Right kidney (tissue), 9 donors: ENCODE data around the gene SATB1.
"Not testable (repeated sequence)": the region's sequence is repeated elsewhere in the genome, so short reads cannot be mapped to it uniquely, and the experiment has no call there.

Experiments
- DNase-seq: peaks from one replicate; pipeline ENCODE4 v3.0.0-alpha.2; 2016
- long read RNA-seq, 8 donors: transcript quantifications; one replicate each; lab custom pipeline, GENCODE V29; 2026

Gene SATB1
- long read RNA-seq, donor 1, full-length matches to known transcripts: 8 of 34 reads
- long read RNA-seq, donor 1, partial matches to known transcripts: 26 of 34 reads
- long read RNA-seq, donor 1, other reads (novel, unspliced or antisense): 0 of 34 reads
- long read RNA-seq, donor 2, full-length matches to known transcripts: 3 of 3 reads
- long read RNA-seq, donor 2, partial matches to known transcripts: 0 of 3 reads
- long read RNA-seq, donor 2, other reads (novel, unspliced or antisense): 0 of 3 reads
- long read RNA-seq, donor 3, full-length matches to known transcripts: 4 of 4 reads
- long read RNA-seq, donor 3, partial matches to known transcripts: 0 of 4 reads
- long read RNA-seq, donor 3, other reads (novel, unspliced or antisense): 0 of 4 reads
- long read RNA-seq, donor 4, full-length matches to known transcripts: 5 of 35 reads
- long read RNA-seq, donor 4, partial matches to known transcripts: 30 of 35 reads
- long read RNA-seq, donor 4, other reads (novel, unspliced or antisense): 0 of 35 reads
- long read RNA-seq, donor 5, full-length matches to known transcripts: 4 of 9 reads
- long read RNA-seq, donor 5, partial matches to known transcripts: 5 of 9 reads
- long read RNA-seq, donor 5, other reads (novel, unspliced or antisense): 0 of 9 reads
- long read RNA-seq, donor 6, full-length matches to known transcripts: 7 of 12 reads
- long read RNA-seq, donor 6, partial matches to known transcripts: 5 of 12 reads
- long read RNA-seq, donor 6, other reads (novel, unspliced or antisense): 0 of 12 reads
- long read RNA-seq, donor 7, full-length matches to known transcripts: 11 of 46 reads
- long read RNA-seq, donor 7, partial matches to known transcripts: 35 of 46 reads
- long read RNA-seq, donor 7, other reads (novel, unspliced or antisense): 0 of 46 reads
- long read RNA-seq, donor 8, full-length matches to known transcripts: 8 of 13 reads
- long read RNA-seq, donor 8, partial matches to known transcripts: 5 of 13 reads
- long read RNA-seq, donor 8, other reads (novel, unspliced or antisense): 0 of 13 reads

DNA sequence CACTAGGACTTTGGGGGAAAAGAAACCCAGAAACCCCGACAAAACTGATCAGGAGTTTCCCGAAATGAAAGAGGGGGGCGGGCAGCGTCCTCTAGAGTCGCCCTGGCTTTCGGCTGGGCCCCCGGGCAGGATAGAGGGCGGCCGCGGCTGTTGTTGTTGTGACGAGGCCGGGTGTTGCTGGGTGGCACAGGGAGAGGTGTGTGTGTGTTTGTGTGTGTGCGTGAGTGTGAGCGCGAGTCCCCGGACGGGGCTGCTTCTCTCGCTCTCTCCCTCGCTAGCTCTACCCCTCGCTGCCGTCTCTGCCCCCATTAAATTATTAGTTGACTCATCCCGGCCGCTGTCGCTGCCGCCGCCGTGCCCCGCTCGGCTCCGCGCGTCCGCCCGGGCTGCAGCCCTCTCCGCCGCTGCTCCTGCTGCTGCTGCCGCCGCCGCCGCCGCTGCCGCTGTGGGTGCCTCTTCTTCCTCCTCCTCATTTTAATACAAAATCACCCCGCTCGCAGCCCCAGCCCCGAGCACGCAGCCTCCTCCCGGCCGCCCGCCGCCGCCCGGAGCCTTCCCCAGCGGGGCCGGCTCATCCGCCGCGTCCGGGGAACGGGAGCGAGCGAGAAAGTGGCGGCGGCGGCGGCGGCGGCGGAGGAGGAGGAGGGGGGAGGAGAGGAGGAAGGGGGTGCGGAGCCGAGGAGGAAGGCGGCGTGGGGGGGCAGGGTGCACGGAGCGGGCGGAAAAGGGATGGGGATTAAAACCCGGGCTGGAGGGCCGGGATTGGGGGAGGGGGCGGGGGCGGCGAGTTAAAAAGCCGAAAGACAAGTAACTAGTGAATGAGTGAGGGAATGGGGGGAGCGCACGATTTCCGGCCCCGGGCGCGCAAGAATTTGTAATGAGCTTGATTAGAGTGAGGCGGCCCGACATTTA, at the start of gene SATB1:
Gene SATB1 (minus strand): TSS at position 611 of the 912 bp plus-strand sequence. CDS start 4,372 bp downstream, outside the sequence.
- DNase-seq: peak; percentile 95

DNA sequence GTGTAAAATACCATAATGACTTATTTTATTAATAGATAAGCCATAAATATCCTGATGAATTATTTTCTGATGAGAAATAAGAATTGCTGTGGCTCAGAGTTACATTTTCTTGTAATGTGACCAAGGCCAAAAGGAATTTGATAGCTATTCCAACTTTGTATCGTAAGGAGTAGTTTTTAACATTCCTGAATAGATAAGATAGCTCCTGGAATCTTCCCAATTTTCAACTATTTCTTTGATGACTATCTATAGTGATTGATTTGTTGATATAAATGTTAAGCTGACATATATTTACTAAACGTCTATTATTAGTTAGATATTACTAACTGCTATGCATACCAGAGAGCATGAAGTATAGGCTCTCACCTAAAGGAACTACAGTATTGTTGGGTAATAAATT, 49.1 kb upstream of the SATB1 start:
- no peak for DNase-seq

DNA sequence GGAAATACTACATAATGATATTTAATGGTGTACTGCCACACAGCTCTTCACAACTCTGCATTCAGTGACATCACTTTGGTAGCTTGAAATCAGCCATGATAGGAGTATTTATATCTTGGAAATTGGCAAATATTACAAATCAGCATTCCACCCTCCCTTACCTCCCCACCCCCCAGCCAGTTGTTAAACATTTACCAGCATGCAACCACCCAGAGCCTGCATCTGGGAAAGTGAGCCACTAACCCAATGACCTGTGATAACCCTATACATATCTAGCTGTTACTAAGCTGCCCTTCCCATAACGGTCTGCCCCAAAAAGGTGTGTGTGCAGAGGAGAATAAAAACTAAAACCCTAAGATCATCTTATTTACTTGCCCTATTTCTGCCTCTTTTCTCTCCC, 44.6 kb upstream of the SATB1 start:
- DNase-seq: no peak

DNA sequence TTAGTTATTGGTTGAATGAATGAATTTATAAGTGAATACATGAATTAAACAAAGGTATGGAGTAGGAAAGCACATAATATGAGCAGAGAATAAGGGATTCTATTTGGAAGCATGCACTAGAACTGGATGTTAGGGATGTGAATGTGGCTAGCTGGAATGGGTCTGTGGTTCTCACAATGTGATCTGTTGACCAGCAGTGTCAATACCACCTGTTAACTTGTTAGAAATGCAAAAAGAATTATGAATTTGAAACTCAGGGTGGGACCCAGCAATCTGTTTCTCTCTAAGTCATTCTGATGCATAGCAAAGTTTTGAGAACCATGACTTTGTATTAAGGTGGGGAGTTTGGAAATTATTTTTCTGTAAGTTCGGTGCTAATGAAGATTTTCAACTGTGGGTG, 41.0 kb upstream of the SATB1 start:
- DNase-seq: no peak

DNA sequence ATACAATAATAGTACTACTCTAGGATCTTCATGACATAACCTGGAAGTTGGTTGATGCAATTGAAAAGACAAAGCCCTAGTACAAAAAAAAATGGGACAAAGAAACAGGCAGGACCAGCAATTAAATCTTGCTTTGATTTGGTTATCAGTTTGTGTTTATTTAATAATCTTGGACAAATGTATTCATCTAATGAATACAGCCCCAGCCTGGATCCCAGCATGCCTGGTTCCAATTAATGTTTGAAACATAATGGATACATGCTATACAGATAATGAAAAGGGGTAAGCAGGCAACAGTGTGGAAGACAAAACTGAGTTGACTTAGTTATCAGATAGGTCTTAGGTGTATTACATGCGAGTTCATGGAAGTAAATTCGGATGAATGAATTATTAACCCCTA, 29.6 kb upstream of the SATB1 start:
- no peak for DNase-seq

DNA sequence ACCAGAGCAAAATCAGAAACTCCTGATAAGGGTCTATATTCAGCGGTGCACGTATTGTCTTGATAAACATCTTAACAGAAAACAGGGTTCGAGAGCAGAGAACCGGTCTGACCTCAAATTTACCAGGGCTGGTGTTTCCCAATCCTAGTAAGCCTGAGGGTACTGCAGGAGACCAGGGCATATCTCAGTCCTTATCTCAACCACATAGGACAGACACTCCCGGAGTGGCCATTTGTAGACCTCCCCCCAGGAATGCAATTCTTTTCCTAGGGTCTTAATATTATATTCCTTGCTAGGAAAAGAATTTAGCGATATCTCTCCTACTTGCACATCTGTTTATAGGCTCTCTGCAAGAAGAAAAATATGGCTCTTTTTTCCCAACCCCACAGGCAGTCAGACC, 24.5 kb upstream of the SATB1 start:
- DNase-seq: not testable (repeated sequence)

DNA sequence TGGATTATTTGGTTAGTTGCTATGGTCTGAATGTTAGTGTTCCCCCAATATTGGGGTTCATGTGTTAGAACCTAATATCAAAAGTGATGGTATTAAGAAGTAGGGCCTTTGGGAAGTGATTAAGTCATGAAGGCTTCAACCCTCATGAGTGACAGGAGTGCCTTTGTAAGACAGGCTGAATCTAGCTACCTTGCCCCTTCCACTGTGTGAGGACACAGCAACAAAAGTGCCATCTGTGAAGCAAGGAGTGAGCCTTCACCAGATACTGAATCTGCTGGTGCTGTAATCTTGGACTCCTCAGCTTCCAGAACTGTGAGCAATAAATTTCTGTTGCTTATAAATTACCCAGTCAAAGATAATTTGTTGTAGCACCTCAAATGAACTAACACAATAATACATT, 22.6 kb upstream of the SATB1 start:
- DNase-seq: no peak

DNA sequence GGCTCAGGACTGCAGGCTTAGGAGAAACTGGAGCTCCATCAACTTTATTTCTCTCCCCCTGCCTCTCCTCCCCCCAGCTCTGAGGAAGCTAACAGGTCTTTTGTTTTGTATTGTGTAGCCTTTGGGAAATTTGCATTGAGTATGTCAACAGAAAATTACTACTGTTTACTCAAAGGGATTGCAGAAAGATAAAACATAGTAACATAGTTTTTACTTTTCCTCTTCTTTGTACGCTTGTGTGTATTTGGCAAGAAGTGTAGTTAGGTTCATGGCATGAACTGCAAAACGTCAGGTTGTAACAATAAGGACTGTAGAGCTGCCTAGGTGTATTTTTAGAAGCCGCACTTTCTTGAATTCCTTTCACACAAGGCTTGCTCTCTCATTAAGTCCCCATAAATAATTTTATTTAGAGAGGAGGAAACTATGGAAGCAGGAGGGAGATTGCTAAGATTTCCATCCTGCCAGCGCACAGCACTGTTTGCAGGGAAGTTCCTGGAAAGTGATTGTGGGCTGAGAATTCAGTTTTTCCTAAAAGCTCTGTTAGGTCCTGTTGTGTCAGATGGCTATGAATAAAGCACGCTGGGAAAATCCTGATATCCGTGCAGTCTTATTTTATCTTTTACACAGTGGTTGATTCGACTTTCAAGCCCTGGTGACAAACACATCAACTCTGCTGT, 21.1 kb upstream of the SATB1 start:
- peak; percentile 38 for DNase-seq

DNA sequence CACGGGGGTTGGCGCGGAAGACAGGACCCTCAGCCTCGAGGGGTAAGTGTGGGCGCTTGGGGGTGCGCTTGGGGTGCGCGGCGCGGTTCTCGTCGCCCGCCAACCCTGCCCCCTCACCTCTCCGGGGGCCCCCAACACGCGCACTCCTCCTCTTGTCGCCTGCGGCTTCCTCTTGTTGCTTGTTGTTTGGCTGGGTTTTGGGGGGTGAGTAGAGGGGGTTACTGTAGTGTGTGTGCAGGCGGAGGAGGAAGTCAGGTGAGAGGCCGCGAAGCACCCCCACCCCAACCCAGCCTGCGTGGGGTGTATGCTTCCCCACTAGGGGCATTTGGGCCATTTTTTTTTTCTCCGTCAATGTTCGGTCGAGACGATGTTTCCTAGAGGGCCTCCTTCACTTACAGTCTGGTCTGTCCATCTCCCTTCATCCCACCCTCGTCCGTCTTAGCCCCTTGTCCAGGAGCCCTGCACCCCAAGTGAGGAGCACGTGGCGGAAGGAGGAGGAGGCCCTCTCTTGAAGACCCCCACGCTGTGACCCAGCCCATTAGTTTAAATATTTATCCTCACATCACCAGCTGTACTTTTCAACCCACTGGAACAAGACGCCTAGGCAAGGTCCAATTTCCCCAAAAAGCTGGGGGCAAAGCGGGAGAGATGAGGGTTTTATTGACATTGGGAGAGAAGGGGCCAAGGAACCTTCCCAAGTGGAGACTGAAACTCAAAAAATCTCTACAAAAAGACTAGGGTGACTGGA, 20.4 kb upstream of the SATB1 start:
- DNase-seq: peak; percentile 47

DNA sequence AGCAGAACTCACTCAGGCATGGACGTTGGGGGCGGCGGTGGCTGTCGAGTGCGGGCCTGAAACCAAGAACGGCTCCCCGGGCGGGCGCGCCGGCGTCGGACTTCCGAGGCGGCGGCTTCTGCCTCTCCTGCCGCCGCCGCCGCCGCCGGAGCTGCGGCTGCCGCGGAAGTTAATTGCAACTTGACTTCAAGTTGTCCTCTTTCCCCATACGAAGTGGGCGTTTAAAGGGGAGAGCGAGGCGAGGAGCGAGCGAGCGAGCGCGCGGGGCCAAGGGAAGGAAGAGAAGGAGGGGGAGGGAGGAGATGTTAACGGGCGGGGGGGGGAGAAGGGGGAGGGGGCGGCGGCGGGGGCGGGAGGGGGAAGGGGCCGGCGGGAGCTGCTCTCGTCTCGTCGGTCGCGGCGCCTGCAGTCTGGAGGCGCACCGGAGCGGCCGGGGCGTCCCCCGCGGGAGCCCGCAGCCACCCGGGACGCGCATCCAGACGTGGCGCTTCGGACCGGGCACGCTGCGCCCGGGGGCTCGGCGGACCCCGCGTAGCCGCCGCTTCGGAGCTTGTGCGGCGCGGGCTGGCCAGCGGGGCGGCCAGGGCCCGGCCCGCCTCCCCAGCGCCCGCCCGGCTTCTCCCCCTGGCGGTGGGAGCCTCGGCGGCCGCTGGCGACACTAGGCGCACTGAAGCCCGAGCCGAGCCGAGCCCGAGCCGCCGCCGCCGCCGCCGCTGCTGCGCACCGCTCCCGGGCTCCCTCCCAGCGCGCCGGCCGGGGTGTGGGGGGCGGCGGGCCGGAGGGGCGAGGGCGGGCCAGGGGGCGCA, 19.7 kb upstream of the SATB1 start:
- peak; percentile 85 for DNase-seq

DNA sequence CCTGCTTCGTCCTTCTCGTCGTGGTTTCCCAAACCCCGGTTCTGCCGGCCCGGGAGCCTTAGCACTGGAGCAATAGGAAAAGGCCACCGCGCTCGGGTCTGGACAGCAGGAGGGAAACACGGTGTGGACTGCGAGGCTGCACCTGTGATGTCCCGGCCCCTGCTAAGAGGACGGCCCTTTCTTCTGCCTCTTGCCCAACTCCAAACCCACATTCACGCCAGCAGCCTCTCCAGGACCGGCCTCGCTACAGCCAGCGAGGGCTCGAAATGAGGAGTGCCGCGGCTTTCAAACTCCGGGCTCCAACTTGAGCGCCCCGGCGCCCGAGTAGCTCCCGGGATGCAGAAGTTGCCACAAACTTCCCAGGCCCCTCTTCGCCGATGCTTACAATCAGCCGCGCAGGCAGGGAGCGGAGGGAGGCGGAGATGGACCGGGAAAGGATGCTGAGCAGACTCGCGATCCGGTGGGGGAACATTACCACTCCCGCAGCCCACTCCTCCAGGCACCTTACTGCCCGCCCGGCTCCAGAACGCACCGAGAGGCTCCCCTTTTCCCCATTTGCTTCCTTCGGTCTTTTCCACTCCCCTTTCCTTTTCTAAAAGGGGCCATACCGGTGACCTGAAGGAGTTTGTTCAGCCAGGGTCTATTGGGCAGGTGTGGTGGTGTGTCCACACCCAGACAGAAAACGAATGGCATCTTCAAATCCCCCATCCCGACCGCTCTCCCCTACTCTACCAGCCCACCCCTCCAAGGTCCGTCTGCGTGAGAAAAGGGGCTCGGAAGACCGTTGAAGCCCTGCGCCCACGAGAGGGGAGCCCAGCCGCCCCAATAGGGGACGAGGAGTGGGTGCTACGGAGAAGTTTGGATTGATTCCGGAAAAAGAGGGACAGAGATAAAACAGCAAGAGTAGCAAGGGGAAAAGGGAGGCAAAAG, 18.8 kb upstream of the SATB1 start:
- peak; percentile 68 for DNase-seq

DNA sequence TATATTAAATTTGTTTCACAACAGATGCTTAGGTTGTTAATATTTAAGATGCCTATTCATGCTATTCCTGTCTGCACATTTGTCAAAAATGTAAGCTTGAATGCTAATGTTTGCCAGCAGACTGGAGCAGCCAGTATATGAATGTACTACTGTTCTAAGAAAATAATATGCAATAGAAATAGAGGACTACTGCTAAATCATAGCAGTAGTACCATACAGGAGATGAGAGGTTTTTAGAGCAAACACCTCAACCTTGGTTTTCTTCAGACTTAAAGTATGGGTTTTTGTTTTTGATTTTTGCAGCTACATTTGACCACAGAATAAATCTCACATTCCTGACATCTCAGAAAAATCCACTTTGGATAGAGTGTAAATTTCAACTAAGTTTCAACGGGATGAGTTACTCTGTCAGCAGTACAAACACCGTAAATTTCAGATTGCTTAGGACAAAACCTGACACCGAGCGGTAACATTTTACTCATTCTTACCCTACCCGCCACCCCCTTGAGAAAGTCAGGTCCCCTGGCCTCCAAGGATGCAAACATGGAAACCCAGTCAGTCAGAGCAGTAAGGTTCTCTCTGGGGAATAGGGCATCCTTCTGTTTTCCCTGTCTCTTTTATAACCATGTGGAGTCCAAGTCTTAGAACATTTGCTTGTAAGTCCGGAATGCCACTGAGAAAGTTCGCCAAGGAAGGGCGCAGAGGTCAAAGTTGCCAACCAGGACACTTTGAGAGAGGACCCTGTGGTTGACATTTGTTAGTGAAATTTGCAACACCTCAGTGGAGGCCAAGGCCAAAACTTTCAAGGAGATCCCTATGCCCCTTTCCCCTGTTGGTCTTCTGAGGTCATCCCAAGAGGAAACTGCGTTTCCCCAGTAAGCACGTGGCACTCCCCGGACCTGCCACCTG, 17.9 kb upstream of the SATB1 start:
- DNase-seq: no peak

DNA sequence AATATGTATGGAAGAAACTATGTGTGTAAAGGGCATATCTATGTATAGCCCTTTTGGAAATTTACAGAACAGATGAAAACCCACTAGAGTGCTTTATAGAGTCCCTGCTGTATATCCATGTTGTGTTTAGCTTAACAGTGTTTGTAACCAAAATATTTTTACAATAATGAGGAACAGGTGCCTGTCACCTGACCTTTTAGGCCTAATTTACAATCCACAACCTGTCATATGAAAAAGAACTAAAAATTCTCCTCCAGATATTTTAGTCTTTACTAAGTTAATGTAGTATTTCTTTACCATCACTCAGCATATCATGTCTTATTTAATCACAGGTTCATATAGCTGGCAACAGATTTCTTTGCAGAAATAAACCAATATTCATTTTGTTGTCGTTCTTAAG, 16.4 kb upstream of the SATB1 start:
- DNase-seq: no peak

DNA sequence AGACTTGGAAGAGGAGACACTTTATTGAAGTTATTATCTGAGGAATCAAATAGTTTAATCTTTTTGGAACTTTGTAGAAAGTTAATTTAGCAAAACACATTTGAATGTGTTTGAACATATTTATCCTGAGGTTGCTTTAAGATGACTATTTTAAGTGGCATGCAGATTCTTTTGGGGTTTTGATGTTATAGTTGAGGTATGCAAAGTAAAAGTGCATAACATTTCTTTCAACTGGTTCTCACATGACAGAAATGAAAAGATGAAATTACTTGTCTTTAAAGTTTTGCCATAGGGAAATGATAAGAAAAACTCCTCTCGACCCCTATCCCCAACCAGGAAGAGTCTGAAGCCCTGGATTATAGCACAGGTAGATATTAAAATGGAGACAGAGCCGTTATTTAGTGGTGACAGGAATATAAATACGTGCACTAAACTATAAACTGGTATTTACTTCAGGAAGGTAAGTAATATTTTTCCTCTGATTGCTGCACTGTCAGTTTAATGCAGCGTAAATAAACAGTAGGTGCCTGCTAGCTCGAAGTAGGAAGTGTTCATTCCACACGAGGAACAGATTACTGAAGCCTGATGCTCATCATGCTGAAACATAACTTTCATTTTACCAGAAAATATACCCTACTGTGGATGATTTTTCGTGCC, 15.1 kb upstream of the SATB1 start:
- DNase-seq: no peak

DNA sequence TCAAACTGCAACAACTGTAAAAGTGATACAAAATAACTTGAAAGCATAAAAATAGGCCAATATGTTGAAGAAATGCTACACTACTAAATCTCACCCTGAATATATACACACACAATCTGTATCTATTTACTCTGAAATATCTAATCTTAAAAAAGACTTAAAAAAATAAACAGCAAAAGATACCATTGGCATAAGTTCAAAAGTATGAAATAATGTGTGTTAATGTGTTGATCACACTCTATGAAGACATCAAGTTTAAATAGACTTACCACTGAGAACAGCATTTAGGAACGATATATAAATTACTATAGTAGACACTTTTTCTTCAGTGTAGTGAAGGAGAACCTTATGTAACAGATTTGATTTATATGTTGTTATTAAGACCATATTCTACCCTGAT, 14.1 kb upstream of the SATB1 start:
- no peak for DNase-seq

DNA sequence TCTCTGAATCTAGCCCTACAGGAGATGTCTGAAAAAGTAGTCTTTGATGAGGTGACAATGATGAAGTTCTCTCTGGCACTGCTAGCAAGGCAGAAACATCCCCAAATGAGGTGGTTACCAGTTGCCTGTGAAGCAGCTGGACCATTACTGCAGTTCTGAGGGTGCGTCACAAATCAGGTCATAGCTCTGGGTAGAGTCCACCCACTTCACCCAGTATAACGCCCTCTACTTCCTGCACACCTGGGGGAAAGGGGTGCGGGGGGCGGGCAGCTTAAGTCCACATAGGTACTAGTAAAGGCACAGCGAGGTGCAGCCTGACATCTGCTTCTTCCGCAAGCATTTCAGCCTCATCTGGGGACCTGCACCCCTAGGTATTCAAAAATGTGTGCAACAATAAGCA, 13.4 kb upstream of the SATB1 start:
- no peak for DNase-seq

DNA sequence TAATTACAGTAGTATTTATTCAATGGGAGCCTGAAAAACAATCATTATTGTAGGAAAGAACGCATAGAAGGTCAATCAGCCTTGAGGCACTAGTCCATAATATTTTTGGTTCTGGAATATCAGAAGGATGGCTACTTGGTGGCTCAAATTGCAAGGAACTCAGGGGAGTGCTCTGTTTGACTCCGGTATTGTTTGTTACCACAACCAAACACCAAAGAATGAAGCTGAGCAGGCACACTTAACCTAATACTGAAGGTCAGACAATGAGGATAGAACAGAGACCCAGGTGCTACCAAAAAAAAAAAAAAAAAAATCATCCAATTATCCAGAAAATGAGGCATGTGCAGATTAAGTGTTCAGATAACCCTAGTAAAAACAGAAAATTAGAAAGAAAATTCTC, 11.1 kb upstream of the SATB1 start:
- no peak for DNase-seq
